Peyer's patch (tissue), 4 donors: Measurements from ENCODE around the gene TRIM10. TPM values are rescaled to one million over a fixed set of nuclear protein-coding genes. Genes with fewer than 3 reads are reported as not detected.

Experiments
- DNase-seq, 3 donors: peaks; one replicate each; pipeline ENCODE4 v3.0.0-alpha.2; 2017 to 2019
- H3K27ac ChIP-seq, 4 donors: fragments of 200-600 bp; sonication (generic); one replicate each; pipeline ENCODE4 v1.5.1; 2016 to 2019
- H3K27me3 ChIP-seq, 2 donors: fragments of 200-600 bp; sonication (generic); one replicate each; pipeline ENCODE4 v1.5.1; 2019
- H3K36me3 ChIP-seq, 3 donors: fragments of 200-600 bp; sonication (generic); one replicate each; pipeline ENCODE4 v1.5.1; 2016 to 2019
- H3K4me1 ChIP-seq, 4 donors: fragments of 200-600 bp; sonication (generic); one replicate each; pipeline ENCODE4 v1.5.1; 2016 to 2019
- H3K4me3 ChIP-seq, 4 donors: fragments of 200-600 bp; sonication (generic); 1 replicate in 3 of 4; 2 replicates in 1 of 4; pipeline ENCODE4 v1.5.1; 2016 to 2019; ENCODE audit warnings: mild to moderate bottlenecking in 1 of 4
- H3K9me3 ChIP-seq, 4 donors: fragments of 200-600 bp; sonication (generic); one replicate each; pipeline ENCODE4 v1.5.1; 2016 to 2019; ENCODE audit warnings: mild to moderate bottlenecking in 1 of 4
- POLR2A ChIP-seq, 2 donors: fragments of 450-650 bp; IDR thresholded peaks; one replicate each; pipeline ENCODE4 v1.5.1; 2017; ENCODE audit warnings: antibody characterized with exemption in 2 of 2, mild to moderate bottlenecking in 2 of 2, moderate library complexity in 2 of 2
- total RNA-seq, 4 donors: library from RNA; depleted of rRNA; stranded (reverse); fragments of >200 nt; gene quantifications; one replicate each; pipeline ENCODE4 v1.1.0, GENCODE V29; 2016
- TF ChIP-seq, protein P1 (sequence below), 6 experiments: fragments of 450-650 bp in 4 of 6; fragments of 200-600 bp in 2 of 6; sonication (generic) in 1 of 6; IDR thresholded peaks; one replicate each; pipeline ENCODE4 v1.5.1; 2017 to 2019; ENCODE audit warnings: antibody characterized with exemption in 6 of 6, mild to moderate bottlenecking in 3 of 6, moderate library complexity in 1 of 6

TRIM10 gene
- total RNA-seq, 4 donors from 2014 or later: 2.5 to 7.4 (median 6.3) TPM

DNA sequence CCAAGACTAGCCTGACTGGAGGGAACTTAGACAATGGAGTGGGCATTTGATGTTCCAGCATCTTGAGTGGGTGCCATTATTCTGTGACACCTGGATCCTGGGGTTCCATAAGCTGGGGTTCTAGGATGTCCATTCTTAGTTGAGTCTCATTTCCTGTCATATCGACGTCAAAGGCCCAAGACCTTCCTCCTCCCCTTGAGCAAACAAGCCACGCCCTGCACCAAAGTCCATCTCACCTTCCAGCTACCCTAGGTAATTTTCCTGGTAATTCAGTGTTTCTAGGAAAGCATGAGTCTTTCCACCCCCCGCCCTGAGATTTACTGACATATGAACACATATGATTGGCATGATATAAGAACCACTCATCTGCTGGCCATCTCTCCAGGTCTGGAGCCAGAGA, 25.3 kb downstream of the TRIM10 start, which contains the start of gene TRIM40:
TRIM40 (plus strand) TSS at position 384 of the 400 bp plus-strand sequence. CDS start 897 bp downstream, outside the sequence.
- DNase-seq: peak in 2 of 3 donors; percentile 78 to 85
- Histone ChIP-seq H3K36me3 (no peaks in the 10 kb centered on the region), H3K9me3 (no peaks in the 10 kb centered on the region), H3K4me1 (peaks cover 0 to 2% (median 0%) of the 10 kb centered on the region in 4 donors), H3K4me3 (peak within 1 kb of the TSS in 2 of 4 donors; percentile 25 to 35), H3K27ac (peak within 1 kb of the TSS in 2 of 4 donors; percentile 38 to 66), H3K27me3 (no peaks in the 10 kb centered on the region)
- TF ChIP-seq, protein P1, sequence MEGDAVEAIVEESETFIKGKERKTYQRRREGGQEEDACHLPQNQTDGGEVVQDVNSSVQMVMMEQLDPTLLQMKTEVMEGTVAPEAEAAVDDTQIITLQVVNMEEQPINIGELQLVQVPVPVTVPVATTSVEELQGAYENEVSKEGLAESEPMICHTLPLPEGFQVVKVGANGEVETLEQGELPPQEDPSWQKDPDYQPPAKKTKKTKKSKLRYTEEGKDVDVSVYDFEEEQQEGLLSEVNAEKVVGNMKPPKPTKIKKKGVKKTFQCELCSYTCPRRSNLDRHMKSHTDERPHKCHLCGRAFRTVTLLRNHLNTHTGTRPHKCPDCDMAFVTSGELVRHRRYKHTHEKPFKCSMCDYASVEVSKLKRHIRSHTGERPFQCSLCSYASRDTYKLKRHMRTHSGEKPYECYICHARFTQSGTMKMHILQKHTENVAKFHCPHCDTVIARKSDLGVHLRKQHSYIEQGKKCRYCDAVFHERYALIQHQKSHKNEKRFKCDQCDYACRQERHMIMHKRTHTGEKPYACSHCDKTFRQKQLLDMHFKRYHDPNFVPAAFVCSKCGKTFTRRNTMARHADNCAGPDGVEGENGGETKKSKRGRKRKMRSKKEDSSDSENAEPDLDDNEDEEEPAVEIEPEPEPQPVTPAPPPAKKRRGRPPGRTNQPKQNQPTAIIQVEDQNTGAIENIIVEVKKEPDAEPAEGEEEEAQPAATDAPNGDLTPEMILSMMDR (IDR thresholded peaks at IDR 0.05): no peak
- peak in 1 of 2 donors; percentile 28 for TF ChIP-seq POLR2A (IDR thresholded peaks at IDR 0.05)

DNA sequence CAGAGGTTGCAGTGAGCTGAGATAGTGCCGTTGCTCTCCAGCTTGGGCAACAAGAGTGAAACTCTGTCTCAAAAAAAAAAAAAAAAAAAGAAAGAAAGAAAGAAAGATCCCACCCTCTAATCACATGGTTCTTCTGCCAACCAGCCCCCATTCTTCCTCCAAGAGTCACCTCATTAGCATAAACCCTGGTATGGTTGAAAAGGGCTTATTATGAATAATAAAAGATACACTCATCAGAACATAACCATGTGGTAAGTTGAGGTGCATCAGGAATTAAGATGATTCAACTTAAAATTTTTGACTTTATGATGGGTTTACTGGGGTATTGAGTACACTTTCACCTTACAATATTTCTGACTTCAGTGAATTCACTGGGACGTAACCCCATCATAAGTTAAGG, 25.9 kb downstream of the TRIM10 start:
- Histone ChIP-seq H3K4me1 (peaks cover 0 to 8% (median 0%) of the 10 kb centered on the region in 4 donors), H3K27me3 (no peaks in the 10 kb centered on the region), H3K9me3 (no peaks in the 10 kb centered on the region), H3K4me3 (no peak overlapping the region), H3K27ac (peak overlapping the region in 1 of 4 donors; percentile 66), H3K36me3 (no peaks in the 10 kb centered on the region)
- TF ChIP-seq, protein P1 (IDR thresholded peaks at IDR 0.05): no peak
- no peak for TF ChIP-seq POLR2A (IDR thresholded peaks at IDR 0.05)
- DNase-seq: no peak

DNA sequence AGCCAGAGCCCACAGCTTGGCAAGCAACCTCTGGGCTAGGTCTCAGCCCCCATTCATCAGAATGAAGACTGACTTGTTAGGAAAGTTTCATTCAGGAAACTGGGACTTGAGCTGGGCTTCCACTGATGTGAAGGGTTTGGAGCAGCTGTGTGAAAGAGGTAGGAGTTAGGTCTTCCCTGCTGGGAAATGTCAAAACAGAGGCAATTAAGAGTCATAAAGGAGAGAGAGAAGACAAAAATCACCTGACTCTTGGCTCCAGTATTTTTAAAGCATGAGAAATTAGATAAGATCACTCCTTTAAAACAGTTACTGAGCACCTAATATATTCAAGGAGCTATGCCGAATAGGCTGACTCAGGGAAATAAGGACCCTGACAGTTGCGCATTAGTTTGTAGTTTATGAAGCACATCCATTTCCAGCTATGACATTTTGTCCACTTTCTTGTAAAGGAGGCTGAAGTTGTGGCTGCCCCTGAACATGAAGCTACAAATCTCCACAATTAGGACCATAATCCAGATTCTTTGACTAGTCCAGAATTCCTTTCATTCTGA, 29.0 kb downstream of the TRIM10 start:
- DNase-seq: no peak
- Histone ChIP-seq H3K4me3 (no peak overlapping the region), H3K27ac (no peak overlapping the region), H3K9me3 (no peaks in the 10 kb centered on the region), H3K4me1 (peaks cover 0 to 14% (median 2%) of the 10 kb centered on the region in 4 donors), H3K27me3 (peaks cover 0 to 8% of the 10 kb centered on the region in 2 donors), H3K36me3 (no peaks in the 10 kb centered on the region)
- no peak for TF ChIP-seq POLR2A (IDR thresholded peaks at IDR 0.05)
- TF ChIP-seq, protein P1 (IDR thresholded peaks at IDR 0.05): no peak

DNA sequence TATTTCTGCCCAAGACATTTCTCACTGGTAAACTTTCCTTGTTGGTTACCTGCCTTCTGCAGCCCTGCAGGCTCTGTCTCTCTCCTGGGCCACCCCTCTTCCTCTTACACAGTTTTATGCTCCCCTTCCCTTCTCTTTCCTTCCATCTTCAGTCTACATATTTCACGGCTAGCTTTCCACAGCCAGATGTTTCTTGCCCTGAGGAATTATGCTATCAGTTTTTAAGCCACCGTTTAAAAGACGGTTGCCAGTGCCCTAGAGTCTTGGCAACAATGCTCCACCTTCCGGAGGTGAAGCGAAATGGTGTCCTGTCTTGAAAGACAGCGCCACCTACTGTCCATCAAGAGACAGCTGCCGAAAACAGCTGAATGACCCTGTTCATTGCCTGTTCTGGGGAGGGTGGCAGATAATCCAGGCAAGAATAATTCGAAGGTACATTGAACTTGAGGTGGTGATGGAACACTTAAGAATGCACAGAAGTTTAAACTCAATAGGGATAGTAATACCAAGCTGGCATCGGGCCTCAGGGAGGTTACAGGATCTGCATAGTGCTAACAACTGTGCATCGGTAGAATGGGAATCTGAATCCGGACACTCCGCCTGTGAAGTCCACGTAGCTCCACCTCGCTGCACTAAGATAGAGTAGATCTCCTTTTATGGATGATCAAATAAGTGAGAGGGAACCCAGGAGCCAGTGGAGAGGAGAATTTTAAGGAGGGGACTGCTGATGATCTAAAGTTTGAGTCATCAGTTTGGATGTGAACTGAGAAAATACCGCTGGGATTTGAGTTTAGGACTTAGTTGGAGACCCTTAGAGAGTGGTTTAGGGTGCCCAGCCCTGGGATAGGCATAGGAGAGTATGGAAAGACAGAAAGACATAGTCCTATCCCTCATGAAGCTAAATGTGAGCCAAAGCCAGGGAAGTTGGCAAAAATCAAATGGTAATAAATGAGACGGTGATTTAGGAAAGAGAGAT, 29.8 kb downstream of the TRIM10 start:
- Histone ChIP-seq H3K27ac (peak overlapping the region in 3 of 4 donors; percentile 2 to 59 (median 25)), H3K4me1 (peaks cover 0 to 14% (median 2%) of the 10 kb centered on the region in 4 donors), H3K27me3 (peaks cover 0 to 8% of the 10 kb centered on the region in 2 donors), H3K9me3 (no peaks in the 10 kb centered on the region), H3K4me3 (no peak overlapping the region), H3K36me3 (no peaks in the 10 kb centered on the region)
- no peak for TF ChIP-seq POLR2A (IDR thresholded peaks at IDR 0.05)
- TF ChIP-seq, protein P1 (IDR thresholded peaks at IDR 0.05): peak; percentile 87 to 100 (median 99)
- peak in 2 of 3 donors; percentile 66 to 86 for DNase-seq

DNA sequence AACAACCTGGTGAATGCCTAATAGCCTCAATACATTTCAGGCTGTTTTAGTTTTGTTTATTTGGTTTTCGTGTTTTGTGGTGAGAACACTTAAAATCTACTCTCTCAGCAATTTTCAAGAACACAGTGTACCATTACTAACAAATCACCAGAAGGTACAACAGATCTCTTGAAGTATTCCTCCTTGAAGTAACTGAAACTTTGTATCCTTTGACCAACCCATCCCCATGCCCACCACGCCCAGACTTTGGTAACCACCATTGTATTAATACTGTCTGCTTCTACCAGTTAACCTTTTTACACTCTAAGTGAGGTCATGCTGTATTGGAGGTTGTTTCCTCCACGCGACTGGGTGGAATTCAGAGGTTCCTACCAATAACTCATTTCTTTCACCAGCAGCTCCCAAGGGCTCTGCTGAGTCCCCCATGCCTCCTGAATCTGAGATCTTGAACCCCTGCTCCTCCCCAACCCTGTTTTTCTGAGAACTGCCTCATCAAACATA, 30.8 kb downstream of the TRIM10 start:
- H3K36me3 ChIP-seq: no peaks in the 10 kb centered on the region
- peaks cover 0 to 8% of the 10 kb centered on the region in 2 donors for H3K27me3 ChIP-seq
- peaks cover 0 to 14% (median 2%) of the 10 kb centered on the region in 4 donors for H3K4me1 ChIP-seq
- H3K4me3 ChIP-seq: no peak overlapping the region
- peak overlapping the region in 3 of 4 donors; percentile 2 to 59 (median 25) for H3K27ac ChIP-seq
- no peaks in the 10 kb centered on the region for H3K9me3 ChIP-seq
- TF ChIP-seq POLR2A (IDR thresholded peaks at IDR 0.05): no peak
- TF ChIP-seq, protein P1 (IDR thresholded peaks at IDR 0.05): no peak
- DNase-seq: no peak
